WERI-Rb-1 (cell line): Measurements from ENCODE around the gene EIF3B.
"Not testable (repeated sequence)": the region's sequence is repeated elsewhere in the genome, so short reads cannot be mapped to it uniquely, and the experiment has no call there.

Source experiments
- DNase-seq: peaks from one replicate; pipeline ENCODE4 v3.0.0-alpha.2; 2020
- H3K27ac ChIP-seq: fragments of 250-450 bp; sonication (Bioruptor Pico); 2 replicates; pipeline ENCODE4 v1.5.1; 2020; ENCODE audit warnings: mild to moderate bottlenecking, moderate library complexity
- H3K27me3 ChIP-seq: fragments of 250-450 bp; sonication (Bioruptor Pico); 2 replicates; pipeline ENCODE4 v1.5.1; 2021; ENCODE audit warnings: mild to moderate bottlenecking, low read depth, moderate library complexity; ENCODE audit not compliant: insufficient read depth, severe bottlenecking
- H3K36me3 ChIP-seq: fragments of 250-450 bp; sonication (Bioruptor Pico); 2 replicates; pipeline ENCODE4 v1.5.1; 2020; ENCODE audit warnings: mild to moderate bottlenecking, moderate library complexity
- H3K4me3 ChIP-seq: 2 replicates; pipeline ENCODE4 v1.5.1; 2011; ENCODE audit warnings: low read depth, mild to moderate bottlenecking, control low read depth, low read length
- H3K9me3 ChIP-seq: fragments of 250-450 bp; sonication (Bioruptor Pico); 2 replicates; pipeline ENCODE4 v1.5.1; 2021; ENCODE audit warnings: mild to moderate bottlenecking, moderate library complexity; ENCODE audit not compliant: severe bottlenecking
- CTCF ChIP-seq: IDR thresholded peaks from 2 replicates; pipeline ENCODE4 v1.5.1; 2011; ENCODE audit warnings: low read depth, mild to moderate bottlenecking, control low read depth, inconsistent platforms, low read length

Gene EIF3B

GRCh38 chr7:2388637-2388954 lies 34.0 kb downstream of the EIF3B start:
- H3K36me3 ChIP-seq: no peaks in the 10 kb centered on the region
- TF ChIP-seq CTCF: no peak
- no peak for DNase-seq
- H3K9me3 ChIP-seq: no peaks in the 10 kb centered on the region
- H3K27me3 ChIP-seq: no peaks in the 10 kb centered on the region
- H3K27ac ChIP-seq: no peak overlapping the region
- H3K4me3 ChIP-seq: no peak overlapping the region

- H3K9me3 ChIP-seq, H3K27me3 ChIP-seq, H3K36me3 ChIP-seq, H3K4me3 ChIP-seq, DNase-seq: not testable (repeated sequence)
- peak overlapping the region; percentile 63 for H3K27ac ChIP-seq
Measured at GRCh38 chr7:2390020-2390816, 35.6 kb downstream of the EIF3B start.

- Histone ChIP-seq H3K27ac (no peak overlapping the region), H3K36me3 (no peaks in the 10 kb centered on the region), H3K27me3 (no peaks in the 10 kb centered on the region), H3K9me3 (no peaks in the 10 kb centered on the region), H3K4me3 (no peak overlapping the region)
- no peak for TF ChIP-seq CTCF
- no peak for DNase-seq
Measured at GRCh38 chr7:2393706-2394105, 39.1 kb downstream of the EIF3B start.

GRCh38 chr7:2394566-2395082 lies 40.0 kb downstream of the EIF3B start:
- Histone ChIP-seq H3K4me3 (no peak overlapping the region), H3K27me3 (no peaks in the 10 kb centered on the region), H3K36me3 (no peaks in the 10 kb centered on the region), H3K27ac (no peak overlapping the region), H3K9me3 (no peaks in the 10 kb centered on the region)
- TF ChIP-seq CTCF: no peak
- DNase-seq: no peak

- no peak overlapping the region for H3K4me3 ChIP-seq
- no peak overlapping the region for H3K27ac ChIP-seq
- H3K27me3 ChIP-seq: no peaks in the 10 kb centered on the region
- no peak for TF ChIP-seq CTCF
- H3K36me3 ChIP-seq: no peaks in the 10 kb centered on the region
- no peak for DNase-seq
- H3K9me3 ChIP-seq: no peaks in the 10 kb centered on the region
Measured at GRCh38 chr7:2398506-2398905, 43.9 kb downstream of the EIF3B start.

GRCh38 chr7:2399848-2400587 lies 45.4 kb downstream of the EIF3B start:
- no peak overlapping the region for H3K27ac ChIP-seq
- no peaks in the 10 kb centered on the region for H3K9me3 ChIP-seq
- H3K36me3 ChIP-seq: no peaks in the 10 kb centered on the region
- no peak for DNase-seq
- TF ChIP-seq CTCF: no peak
- no peaks in the 10 kb centered on the region for H3K27me3 ChIP-seq
- no peak overlapping the region for H3K4me3 ChIP-seq
